GM21367 (cell line): ENCODE results near the gene PTPN12.
"Not testable (repeated sequence)": the region's sequence is repeated elsewhere in the genome, so short reads cannot be mapped to it uniquely, and the experiment has no call there.

ENCODE experiments used
- ATAC-seq: cut with Tn5 transposase; IDR thresholded peaks from one replicate; pipeline ENCODE4 v1.9.1; 2021; ENCODE audit not compliant: unreplicated experiment

Gene PTPN12

GRCh38 chr7:77538281-77539212 is 1.5 kb downstream of the PTPN12 start:
- ATAC-seq: no peak

DNA sequence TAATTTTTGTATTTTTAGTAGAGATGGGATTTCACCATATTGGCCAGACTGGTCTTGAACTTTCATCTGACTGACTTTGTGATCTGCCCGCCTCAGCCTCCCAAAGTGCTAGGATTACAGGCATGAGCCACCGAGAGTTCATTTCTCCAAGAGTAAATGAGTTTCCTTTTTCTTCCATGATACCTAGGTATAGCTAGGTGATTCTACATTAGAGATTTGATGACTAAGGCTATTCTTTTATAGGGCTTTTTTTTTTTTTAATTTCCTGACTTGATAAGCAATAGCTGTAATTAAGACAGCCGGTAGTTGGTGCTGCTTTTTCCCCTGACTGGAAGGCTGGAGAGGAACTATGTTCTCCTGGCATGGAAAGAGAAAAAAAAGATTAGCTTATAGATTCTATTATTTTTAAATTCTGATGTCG is 3.3 kb downstream of the PTPN12 start:
- ATAC-seq: no peak

DNA sequence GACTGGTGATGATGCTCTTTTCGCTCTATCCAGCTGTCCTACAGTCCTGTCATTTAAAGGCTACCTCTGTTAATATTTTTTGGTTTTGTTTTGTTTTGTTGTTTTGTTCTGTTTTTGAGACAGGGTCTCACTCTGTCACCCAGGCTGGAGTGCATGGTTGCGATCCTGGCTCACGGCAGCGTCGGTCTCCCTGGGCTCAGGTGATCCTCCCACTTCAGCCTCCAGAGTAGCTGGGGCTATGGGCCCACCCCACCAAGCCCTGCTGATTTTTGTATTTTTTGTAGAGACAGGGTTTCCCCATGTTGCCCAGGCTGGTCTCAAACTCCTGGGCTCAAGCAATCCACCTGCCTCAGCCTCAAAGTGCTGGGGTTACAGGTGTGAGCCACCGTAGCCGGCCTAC is 3.9 kb downstream of the PTPN12 start:
- not testable (repeated sequence) for ATAC-seq

DNA sequence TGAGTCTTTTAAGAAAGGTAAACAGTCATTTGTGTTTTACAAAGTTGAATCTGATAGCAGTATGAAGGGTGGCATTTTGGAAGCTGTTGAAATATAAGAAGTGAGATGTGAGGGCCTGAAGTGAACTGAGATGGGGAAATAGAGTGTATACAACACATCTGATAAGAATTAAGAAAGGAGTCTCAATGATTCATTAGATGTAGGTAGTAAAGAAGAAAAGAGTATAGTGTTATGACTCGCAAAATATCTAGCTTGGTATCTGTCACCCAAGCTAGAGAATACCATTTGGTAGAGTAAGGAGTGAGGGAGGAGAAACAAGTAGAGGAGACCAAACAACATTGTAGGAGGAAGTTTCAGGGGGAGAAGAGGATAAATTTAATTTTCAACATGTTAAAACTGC is 5.3 kb downstream of the PTPN12 start:
- ATAC-seq: no peak

- ATAC-seq: no peak
Measured at GRCh38 chr7:77542895-77543294, 5.8 kb downstream of the PTPN12 start.

DNA sequence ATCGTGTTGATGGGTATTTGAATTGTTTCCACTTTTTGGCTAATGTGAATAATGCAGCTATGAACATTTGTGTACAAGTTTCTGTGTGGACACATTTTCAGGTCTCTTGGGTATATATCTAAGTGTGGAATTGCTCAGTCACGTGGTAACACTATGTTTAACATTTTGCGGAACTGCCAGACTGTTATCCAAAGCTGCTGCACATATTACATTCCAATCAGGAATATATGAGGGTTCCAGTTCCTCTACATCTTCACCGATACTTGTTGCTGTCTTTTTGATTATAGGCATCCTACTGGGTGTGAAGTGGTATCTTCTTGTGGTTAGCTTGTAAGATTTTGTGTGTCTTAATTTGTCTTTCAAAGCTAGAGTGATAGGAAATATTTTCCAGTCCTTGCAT is 6.8 kb downstream of the PTPN12 start:
- no peak for ATAC-seq

GRCh38 chr7:77544518-77544917 is 7.4 kb downstream of the PTPN12 start:
- no peak for ATAC-seq

DNA sequence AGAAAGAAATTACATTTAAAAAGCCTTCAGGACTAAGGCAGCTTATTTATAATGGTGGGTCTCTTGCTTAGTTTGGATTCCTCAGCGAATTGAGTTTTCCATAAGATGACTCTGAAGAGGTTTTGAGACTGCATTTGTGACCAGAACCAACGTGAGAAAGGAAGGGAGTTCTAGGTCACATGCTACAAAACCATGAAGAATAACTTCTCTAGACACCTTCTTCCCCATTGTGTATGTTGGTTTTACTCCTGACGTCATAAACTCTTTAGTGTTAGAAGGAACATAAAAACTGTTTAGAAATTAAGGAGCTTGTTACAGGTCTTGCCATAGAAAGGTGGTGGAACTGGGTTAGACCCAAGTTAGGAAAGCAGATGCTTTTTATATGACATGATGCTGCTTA is 11.1 kb downstream of the PTPN12 start:
- ATAC-seq: no peak

DNA sequence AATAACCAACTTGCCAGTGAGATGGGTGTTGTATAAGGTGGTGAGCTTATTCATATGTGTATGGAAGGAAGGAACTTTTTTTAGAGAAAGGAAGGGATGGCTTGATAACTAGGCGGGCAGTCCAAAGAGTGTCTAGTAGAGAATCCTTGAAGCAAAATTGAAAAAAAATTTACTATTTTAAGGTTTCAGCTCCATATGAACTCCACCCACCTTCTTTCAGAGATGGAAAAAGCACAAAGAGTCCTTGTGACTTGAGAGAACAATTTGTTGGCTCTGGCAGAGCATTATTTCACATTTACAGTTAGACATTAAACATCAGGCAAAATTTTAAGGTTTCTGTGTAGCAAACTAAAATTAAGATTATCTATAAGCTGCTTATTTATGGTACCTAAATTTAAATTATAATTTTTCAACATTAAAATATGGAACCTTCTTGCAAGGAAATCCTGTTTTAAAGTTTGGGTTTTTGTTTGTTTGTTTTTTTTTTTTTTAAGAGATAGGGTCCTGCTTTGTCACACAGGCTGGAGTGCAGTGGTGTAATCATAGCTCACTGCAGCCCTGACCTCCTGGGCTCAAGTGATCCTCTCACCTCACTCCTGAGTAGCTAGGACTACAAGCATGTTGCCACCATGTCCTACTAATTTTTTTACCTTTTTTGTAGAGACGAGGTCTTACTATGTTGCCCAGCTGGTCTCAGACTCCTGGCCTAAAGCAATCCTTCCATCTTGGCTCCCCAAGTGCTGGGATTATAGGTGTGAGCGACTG is 12.2 kb downstream of the PTPN12 start:
- ATAC-seq: no peak

DNA sequence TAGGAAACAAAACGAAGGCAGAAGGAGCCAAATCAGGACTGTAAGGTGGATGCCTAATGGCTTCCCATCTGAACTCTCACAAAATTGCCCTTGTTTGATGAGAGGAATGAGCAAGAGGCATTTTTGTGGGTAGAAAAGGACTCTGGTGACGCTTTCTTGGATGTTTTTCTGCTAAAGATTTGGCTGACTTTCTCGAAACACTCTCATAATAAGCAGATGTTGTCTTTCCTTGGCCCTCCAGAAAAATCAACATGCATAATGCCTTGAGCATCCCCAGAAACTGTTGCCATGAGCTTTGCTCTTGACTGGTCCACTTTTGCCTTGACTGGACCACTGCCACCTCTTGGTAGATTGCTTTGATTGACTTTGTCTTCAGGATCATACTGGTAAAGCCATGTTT is 13.5 kb downstream of the PTPN12 start:
- no peak for ATAC-seq

GRCh38 chr7:77553123-77553522 is 16.0 kb downstream of the PTPN12 start:
- no peak for ATAC-seq

GRCh38 chr7:77558284-77558967 is 21.3 kb downstream of the PTPN12 start:
- ATAC-seq: no peak

DNA sequence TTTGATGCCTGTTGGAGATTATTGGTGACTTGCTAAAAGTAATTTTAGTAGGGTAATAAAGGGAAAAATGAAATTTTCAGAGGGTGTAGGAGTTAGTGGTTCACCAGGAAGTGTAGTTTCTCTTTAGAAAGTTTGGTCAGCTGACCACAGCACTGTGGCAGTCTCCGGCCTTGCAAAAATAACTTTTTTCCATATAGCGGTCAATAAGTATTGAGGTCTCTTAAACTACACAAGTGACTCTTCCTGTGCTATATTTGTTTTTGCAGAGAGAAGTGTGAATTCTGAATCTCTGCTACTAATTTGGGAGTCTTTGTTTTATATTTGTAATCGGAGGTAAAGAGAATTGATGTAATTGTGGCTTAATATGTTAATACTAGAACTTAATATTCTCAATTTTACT is 24.3 kb downstream of the PTPN12 start:
- ATAC-seq: peak; percentile 95

DNA sequence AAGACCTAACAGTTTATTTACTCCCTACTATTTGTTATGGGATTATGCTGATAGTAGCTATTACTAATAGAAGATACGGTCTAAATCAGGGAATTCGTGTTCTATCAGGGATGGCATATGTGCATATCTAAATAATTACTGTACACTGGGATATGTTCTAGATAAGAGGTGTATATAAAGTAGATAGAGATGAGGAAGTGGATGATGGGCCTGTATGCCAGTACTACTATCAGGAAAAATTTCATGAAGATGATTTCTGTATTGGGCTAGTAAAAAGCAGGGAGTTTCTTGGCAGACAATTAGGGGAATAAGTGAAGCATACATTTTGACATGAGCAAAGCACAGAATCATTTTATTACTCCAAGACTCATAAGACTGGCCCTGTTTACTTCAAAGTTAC is 26.2 kb downstream of the PTPN12 start:
- no peak for ATAC-seq

DNA sequence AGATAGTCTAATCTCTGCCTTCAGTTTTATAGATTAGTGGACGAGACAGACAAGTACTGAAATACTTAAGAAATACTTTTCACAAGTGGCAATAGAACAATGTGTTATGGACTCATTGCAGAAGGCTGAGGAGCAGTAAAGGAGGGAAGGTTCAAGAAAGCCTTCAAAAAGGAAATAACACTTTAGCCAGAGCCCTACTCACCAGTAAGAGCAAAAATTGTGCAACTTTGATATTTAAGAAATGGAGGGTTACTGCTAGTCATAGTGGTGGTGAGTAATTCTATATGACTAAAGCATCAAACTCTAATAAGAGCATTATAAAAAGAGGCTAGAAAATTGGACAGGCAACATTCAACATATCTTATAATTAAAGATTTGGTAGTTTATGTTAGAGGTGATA is 28.8 kb downstream of the PTPN12 start:
- no peak for ATAC-seq

GRCh38 chr7:77566421-77566820 is 29.3 kb downstream of the PTPN12 start:
- ATAC-seq: no peak

- ATAC-seq: no peak
Measured at GRCh38 chr7:77569514-77570232, 32.6 kb downstream of the PTPN12 start.

GRCh38 chr7:77570330-77571011 is 33.4 kb downstream of the PTPN12 start:
- no peak for ATAC-seq

DNA sequence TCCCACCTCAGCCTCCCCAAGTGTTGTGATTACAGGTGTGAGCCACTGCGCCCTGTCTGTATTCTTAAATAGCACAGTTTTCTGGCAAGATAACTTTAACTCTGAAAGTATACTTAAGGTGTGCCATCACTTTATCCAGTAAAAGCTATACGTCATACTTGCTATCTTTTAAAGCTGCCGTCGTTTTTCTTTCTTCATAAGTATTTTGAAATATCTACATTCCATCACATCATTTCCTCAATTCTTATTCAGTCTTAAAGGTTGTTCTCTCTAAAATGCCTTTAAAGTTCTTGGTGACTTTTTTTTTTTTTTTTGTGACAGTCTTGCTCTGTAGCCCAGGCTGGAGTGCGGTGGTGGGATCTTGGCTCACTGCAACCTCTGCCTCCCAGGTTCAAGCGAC is 34.7 kb downstream of the PTPN12 start:
- no peak for ATAC-seq

DNA sequence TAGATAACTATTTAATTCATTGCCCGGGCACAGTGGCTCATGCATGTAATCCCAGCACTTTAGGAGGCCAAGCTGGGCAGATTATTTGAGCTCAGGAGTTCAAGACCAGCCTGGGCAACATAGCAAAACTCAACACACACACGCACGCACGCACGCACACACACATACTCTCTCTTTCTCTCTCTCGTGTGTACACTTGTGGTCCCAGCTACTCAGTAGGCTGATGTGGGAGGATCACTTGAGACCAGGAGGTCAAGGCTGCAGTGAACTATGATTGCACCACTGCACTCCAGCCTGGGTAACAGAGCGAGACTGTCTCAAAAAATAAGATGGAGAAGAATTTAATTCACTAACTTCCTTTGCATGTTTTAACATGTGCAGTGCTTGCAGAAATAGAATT is 38.1 kb downstream of the PTPN12 start:
- no peak for ATAC-seq
